CD4-positive, alpha-beta T cell treated with Interleukin-15 for 1 hour (primary cell): ENCODE results near the gene CYTH1.

ENCODE experiments used
- DNase-seq: peaks from one replicate; pipeline ENCODE4 v3.0.0-alpha.2; 2020

Gene CYTH1

DNA sequence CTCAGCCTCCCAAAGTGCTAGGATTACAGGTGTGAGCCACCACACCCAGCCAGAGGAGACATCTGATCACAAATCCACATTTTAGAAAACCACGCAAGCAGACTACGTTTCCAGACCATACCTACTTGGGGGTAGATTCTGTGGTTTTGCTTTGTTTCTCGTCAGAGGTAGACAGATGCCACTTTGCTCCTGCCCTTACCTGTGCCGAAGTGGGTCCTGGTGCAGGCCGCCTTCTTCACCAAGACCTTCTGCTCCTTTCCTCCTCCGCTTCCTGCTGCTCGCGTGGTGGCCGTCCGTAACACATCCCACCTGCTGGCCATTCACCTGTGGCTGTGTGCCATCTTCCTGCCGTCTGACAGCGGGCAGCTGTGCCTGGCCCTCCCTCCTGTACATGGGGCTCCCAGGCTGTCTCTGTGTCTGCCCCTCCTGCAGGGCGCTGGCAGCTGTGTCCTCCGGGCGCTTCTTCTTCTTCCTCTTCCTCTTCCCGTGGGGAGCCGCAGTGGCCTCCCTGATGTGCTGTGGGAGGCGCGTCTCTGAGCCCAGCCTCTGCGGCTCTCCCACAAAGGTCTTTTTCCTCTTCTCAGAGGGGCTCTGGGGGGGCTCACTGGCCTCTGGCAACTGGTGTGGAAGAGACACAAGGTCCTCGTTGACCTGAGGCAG lies 21.2 kb upstream of the CYTH1 start:
- DNase-seq = peak; percentile 32

DNA sequence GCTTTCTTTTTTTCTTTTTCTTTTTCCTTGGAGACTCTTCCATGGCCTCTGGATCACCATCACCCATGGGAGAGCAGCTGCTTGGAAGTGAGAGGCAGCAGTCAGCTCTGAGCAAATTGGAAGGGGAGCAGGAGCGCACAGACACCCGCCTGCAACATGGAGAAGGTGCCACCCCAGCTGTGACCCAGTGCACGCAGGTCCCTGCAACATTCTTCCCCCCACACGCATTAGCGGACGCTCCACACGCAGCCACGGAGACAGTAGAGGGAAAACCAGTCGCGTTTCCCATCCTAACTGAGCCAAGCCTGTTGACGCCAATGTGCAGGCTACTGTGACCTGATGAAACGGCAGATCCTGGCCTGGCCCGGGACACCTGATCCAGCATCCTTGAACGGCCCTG lies 20.4 kb upstream of the CYTH1 start:
- no peak for DNase-seq

DNA sequence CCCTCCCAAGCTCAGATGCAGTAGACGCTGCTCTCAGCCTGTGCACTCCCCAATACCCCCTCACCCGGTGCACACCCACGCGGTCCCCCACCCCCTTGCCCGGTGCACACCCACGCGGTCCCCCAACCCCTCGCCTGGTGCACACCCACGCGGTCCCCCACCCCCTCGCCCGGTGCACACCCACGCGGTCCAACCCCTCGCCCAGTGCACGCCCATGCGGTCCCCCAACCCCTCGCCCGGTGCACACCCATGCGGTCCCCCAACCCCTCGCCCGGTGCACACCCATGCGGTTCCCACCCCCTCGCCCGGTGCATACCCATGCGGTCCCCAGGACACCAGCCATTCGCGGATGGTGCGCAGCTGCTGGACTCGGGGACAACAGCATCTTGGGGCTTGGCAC lies 19.9 kb upstream of the CYTH1 start:
- DNase-seq = no peak

DNA sequence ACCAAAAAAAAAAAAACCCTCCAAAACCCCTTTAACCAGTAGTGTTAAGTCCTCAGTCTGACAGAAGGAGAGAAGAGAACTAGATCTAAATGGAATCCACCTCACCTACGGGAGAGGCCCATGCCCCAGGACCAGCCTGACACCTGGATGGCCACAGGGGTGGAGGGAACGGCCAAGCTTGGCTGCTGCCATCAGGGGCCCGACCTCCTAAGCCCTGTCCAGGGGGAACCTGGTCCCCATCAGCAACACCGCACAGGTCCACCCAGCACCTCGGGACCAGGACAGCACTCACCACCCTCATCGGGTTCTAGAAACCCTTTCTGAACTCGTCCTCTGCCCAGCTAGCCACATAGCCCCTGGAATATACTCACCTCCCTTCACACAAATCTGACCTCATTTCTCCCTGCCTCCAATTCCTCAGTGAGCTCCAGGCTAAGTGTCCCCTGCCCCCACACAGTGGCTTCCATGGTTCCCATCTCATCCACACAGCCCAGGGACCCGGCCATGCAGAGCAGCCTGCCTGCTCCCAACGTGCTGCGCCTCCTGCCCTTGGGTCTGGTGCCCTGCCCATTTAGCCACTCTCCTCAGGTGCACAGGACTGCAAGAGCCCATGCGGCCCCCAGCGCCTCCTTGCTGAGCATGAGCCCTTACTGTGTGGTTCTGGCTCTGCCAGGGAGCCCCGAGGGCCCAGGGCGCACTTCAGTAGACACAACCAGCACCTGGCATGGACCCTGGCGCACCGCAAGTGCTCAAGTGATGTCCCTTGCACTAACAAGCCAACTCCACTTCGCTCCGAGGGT lies 18.3 kb upstream of the CYTH1 start:
- no peak for DNase-seq

DNA sequence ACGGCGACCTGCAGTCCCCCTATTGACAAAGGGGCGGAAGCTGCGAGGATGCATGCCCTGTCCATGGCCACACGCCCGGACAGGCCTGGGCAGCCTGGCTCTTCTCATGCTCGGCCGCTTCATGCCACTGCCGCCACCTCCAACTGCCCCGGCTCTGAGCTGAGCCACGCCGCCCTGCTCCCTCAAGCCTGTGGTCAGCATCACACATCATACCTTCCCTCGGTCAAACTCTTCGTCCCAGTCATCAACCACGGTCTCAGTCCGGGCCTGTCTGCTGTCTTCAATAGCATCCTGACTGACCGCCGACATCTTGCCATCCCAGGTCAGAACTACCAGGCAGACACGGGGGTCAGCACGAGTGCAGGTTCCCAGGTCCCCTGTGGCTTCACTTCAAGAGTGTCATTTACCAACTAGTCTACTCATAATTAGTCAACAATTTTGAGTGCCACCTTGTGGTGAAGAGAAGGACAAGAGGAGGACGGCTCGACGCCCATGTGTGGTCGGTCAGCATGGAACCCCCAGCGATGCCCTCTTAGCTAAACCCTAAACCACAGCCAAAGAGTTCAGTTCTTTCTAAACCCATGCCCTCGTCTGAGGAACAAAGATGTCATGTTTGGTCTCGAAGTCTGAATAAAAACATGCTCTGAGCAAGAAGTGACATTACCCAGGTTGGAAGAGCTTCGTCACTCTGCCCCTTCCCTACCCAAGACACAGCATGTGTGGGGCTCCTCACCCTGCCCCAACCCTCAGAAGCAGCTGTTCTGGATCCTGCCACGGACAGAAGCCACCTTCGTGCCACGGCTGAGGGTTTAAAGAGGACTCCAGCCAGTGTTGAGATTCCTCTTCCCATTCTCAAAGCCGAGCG lies 16.9 kb upstream of the CYTH1 start:
- peak; percentile 45 for DNase-seq

DNA sequence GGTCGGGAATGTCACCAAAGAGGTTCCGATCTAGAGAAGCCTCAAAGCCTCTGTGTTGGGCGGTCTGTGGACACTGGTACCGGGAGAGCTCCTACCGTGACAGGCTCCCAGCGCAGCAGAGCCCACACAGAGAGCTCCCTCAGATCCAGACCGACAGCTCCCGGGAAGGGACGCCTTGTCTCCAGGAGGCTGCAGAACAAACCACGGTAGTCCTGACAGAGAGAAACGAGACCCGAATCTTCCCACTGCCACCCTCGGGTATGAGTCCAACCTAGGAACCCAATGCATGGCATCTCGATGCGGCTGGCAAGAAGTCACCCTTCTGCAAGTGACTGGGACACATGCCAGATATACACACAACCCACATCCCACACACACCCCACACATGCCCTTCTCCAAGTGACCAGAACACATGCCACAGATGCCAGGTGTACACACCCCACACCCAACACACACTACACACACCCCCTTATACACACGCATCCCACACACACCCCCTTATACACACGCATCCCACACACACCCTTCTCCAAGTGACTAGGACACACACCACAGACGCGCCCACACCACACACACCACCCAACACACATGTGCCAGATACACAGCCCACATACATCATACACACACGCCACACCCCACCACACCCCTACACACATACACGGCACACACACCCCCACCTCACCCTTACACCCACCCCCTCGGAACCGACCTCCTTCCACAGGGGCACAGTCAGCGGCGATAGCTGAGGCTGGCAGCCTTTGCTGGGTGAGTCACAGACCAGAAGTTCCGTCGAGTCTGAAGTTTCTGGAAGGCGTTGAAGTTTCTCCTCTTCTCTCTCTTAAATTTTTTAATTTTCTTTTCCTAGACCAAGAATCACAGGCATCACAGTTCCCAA lies 15.9 kb upstream of the CYTH1 start:
- no peak for DNase-seq

DNA sequence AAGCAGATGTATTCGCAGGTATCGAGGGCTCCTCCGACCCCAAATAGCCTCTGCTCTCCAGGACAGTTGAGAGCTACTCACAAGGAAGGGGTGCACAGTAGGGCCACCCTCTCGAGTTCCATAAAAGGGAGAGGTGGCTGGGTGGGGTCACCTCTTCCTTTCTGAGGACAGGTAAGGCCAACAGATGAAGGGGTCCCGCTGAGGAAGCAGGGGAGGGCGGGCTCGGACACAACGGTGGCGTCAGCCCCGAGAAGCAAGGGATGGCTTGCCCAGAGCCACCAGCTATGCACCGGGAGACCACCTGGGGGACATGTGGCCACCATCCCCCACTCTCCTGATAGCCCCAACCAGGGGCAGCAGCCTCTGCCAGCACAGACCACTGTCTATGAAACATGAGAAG lies 15.1 kb upstream of the CYTH1 start:
- no peak for DNase-seq

DNA sequence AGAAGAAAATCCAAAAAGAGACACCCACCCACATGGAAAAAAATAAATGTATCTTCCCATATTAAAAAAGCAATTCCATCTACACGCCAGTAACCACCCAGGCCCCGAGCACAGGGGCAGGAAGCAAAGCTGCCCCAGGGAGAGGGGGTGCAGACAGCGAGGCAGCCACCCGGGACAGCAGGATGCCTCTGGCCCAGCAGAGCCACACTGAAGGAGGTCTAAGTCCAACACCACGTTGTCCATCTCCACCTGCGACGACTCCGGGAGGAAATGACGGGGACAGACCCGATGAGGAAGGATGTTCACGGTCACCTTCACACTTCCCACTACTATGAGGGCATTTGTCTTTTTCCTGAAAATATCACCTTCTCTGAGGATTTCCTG lies 14.4 kb upstream of the CYTH1 start:
- DNase-seq = no peak

DNA sequence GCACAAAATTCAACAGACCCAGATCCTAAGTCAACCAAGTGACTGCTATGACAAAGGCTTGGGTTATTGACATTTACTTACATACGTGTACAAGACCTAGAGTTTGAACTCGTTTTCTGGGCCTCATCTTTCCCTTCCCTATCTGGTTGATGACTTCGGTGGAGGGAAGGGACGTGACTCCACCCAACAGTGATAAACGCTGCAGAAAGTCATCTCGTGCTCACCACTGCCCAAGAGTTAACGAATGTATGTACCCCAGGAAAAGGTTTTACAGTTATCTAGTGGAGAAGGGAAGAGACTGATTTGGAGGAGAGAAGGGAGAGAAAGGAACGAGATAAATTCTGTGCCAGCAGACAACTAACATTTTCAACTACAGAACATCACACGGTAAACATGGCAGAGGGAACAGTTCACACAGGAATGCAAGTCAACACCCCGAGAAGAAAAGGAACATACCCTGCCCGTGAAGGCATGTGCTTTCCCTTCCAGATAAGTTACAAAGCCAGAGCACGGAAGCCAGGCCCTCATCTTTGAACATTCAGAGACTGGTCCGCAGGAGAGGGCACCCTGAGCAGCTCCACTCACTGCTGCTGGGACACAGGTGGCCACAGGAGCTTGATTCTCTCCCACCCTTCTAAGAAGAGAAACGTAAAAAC lies 13.9 kb upstream of the CYTH1 start:
- DNase-seq = no peak

DNA sequence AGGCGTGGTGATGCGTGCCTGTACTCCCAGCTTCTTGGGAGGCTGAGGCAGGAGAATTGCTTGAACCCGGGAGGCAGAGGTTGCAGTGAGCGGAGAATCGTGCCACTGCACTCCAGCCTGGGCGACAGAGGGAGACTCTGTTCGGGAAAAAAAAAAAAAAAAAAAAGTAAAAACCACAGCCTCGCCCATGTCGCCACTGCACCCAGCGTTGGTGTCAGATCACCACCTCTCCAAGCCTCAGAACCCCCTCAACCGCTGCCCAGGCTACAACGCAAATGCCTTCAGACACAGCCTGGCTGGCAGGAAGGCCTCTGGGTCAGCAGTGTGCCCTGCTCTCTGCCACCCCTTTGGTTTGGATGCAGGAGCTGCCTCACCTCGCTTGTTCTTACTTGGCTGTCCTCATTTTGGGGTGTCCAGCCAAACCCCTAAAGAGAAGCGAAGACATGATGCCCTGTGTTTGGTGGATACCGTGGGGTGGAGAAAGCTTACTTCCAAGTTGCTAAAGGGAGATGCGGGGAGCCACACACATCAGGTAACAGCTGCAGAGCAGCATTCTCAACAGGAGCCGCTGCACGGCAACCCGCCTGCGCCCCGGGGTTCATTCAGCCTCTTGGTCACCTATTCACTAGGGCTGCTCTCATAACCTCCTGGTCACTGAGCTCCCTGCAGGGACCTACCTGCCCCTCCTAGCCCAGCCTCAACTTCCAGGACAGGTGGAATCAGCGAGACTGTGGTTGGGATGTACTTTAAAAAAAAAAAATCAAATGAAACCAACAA lies 13.0 kb upstream of the CYTH1 start:
- no peak for DNase-seq

DNA sequence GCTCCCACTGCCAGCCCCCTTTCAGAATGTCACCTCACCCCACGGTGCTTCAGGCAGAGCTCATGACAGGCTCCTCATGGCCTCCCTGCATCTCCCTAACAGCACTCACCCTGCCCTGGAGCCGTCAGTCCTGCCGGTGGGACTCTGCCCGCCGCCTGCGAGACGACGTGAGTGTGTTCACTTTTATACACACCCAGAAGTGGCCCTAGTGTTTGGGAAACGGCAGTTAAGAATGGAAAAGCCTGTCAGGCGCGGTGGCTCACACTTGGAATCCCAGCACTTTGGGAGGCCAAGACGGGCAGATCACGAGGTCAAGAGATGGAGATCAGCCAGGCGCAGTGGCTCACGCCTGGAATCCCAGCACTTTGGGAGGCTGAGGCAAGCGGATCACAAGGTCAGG lies 12.3 kb upstream of the CYTH1 start:
- no peak for DNase-seq

DNA sequence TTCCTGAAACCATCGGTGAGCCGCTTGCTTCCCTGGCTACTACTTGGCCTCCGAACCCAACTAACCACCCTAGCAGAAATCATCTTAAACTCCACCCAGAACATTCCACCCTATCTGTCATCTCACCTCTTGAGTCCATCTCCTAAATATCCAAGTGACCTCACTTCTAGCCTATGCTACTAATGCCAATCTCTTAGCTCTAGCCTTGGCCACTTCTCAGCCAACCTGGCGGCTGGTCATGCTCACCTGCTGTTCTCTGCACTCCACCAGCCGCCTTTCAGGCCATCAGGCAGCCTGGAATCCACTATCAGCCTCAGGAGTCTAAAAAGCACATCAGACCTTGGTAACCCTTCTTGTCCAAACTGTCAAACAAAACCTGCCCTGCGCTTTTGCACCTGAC lies 11.9 kb upstream of the CYTH1 start:
- DNase-seq = no peak

DNA sequence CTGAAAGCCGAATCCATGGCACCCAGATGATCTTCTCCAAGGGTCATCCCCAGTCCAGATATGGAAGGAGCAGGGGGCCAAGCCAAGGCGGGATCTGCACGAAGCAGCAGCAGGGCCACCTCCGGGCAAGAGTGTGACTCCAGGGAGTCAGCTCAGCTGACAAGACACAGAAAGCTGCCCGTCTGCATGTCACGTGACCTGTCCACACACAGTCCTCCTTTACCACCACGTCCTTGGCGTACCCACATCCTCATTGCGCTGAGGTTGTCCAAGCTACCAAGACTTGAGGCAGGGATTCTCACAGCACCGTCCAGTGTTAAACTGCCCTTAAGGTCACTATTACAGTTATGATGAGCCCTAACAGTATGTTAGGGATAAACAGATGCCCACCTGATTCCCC lies 11.3 kb upstream of the CYTH1 start:
- DNase-seq = no peak

DNA sequence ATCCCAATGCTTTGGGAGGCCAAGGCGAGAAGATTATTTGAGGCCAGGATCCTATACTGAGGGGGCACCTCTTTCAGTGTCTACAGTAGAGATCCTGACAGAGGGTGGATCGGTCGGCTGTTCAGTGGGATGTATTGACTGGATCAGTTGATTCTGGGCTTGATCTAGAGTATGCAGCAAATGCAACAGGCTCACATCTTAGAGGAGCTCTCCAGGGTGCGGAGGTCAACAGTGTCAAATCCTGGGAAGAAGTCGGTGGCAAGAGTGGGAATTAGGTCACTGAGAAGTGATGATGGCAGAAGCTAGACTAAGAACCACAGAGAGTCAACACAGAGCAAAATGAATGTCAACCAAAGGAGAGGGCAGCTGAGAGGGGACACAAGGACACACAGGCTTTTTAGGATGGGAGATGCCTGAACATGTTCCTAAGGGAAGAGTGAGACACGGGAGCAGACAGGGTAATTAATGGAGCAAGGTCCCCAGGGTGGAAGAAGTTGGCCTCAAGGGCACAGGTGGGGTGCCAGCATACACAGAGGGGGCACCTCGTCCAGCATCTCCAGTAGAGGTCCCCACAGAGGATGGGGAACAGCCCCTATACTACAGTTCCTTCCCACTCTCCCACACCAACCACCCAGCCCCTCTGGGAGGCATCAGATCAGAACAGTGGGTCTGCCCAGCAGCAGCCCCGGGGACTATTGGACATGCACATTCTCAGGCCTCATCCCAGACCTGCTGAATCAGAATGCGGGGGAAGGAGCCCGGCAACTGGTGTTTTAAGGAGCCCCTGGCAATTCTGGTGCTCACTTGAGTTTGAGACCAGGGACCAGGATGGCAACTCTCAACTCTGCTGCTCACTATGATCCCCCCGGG lies 10.0 kb upstream of the CYTH1 start:
- no peak for DNase-seq

DNA sequence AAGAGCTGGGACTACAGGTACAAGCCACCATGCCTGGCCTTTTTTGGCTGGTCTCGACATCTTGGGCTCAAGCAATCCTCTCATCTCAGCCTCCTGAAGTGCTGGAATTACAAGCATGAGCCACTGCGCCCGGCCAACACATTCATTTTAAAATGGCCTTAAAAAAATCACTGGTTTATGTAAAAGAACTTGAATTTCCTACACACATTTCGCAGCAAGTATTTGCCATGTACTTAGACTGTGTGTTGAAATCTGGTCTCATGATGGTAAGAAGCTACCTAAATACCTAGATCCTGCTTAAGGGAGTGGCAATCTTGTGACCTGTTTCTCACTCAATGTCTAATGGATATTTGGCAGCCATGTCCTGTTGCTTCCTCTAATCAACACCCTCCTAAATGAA lies 8.5 kb upstream of the CYTH1 start:
- DNase-seq = no peak

DNA sequence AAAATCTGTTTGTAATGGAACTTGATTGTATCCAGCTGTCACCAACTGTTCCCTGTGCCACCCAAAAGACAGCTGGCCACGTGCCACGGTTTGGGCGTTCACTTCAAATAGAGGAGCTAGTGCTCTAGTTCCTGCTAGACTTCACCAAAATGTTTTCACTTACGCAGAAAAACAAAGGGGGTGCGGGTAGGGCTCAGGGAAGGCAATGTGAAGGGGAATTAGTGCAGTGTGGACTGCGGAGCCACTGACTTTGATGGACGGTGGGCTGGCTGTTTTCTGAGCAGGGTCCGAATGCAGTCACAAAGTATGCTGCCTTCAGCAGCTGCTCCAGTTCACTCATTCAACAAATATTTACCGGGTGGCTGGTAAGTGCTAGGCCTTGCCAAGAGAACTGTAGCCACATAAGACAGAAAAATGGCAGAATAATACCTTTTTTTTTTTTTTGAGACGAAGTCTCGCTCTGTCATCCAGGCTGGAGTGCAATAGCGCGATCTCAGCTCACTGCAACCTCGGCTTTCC lies 7.6 kb upstream of the CYTH1 start:
- peak; percentile 69 for DNase-seq

DNA sequence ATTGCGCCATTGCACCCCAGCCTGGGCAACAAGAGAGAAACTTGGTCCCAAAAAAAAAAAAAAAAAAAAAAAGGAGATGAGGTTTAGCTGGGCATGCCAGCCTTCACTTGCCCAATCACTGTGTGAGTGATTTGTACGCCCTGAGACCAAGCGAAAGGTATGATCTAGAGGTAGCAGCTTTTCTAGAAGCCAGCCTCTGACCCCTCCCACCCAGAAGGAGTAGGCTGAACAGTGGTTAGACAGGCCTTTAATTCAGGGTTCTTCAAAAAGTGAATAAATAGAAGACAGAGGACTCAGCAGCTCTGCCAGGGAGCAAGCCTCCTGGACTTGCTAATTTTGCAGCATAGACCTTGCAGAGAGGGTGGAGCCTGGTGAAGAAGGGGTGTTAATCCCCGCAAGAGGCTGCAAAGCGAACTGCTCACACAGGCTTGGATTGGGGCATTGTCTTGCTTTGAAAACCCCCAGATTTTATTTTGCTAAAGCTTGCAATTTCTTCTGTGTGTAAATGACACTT lies 7.1 kb upstream of the CYTH1 start:
- DNase-seq = no peak

DNA sequence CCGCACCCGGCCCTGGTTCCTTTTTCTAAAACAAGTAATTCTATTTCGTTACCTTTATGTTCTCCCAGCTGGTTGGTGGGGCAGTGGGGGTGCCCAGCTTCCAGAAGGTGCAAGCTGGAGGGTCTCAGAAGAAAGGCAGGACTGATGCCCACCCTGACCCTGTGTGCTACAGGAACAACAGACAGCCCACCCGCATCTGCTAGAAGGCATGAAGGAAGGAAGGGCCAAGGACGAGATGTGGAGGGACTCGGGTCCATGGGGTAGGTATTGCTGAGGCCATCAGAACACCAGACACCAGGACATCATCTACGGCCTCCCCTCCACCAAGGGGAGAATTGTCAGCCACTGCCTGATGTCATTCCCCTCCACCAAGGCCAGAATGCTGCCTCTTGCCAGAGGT lies 6.4 kb upstream of the CYTH1 start:
- no peak for DNase-seq

DNA sequence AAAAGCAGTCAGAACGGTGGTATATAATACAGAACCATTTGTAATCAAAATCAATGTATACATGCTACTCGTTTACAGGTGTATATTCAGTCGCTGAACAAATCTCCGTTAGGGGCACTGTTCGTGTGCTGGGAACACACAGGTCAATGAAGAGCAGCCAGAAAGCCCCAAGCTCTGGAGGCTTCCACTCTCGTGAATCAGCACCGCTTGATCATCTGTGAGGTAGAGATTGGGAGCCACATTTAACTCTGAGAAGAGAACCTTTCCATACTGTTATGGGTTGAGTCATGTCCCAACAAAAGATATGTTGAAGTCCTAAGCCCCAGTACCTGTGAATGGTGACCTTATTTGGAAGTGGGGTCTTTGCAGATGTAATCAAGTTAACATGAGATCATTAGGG lies 5.4 kb upstream of the CYTH1 start:
- DNase-seq = no peak

DNA sequence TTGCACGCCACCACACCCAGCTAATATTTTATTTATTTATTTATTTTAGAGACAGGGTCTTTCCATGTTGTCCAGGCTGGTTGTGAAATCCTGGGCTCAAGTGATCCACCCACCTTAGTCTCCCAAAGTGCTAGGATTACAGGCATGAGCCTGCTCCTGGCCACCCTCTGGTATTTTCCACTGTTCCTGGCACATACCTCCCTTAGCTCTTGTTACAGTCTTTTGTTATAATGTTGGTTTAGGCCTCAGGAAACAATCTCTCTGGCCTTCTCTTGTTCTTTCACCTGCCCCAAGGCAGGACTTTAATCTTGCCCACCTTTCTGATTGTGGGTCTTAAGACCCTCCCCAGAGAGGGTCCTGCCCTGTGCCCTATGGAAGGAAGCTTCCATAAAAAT lies 3.6 kb upstream of the CYTH1 start:
- no peak for DNase-seq
